Measurements from ENCODE around the gene NEURL1.

DNA sequence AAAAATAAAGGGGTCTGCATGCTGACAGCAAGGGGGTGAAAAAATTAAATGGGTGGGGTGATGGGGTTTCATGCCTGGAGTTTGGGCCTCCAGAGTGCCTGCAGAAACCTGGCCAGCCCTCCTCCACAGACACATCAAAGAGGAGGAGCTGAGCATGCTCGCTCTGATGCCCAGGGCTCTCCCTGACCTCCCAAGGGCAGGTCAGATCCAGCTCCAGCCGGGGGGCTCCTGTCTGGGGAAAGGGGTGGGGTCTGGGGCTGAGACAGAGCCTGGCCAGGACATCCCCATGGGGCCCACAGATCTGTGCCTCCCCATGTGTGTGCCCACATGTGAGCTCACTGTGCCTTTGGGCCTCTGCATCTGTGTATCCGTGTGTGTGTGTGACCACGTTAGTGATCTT lies 33.9 kb upstream of the NEURL1 start:
- TF ChIP-seq, protein P1, sequence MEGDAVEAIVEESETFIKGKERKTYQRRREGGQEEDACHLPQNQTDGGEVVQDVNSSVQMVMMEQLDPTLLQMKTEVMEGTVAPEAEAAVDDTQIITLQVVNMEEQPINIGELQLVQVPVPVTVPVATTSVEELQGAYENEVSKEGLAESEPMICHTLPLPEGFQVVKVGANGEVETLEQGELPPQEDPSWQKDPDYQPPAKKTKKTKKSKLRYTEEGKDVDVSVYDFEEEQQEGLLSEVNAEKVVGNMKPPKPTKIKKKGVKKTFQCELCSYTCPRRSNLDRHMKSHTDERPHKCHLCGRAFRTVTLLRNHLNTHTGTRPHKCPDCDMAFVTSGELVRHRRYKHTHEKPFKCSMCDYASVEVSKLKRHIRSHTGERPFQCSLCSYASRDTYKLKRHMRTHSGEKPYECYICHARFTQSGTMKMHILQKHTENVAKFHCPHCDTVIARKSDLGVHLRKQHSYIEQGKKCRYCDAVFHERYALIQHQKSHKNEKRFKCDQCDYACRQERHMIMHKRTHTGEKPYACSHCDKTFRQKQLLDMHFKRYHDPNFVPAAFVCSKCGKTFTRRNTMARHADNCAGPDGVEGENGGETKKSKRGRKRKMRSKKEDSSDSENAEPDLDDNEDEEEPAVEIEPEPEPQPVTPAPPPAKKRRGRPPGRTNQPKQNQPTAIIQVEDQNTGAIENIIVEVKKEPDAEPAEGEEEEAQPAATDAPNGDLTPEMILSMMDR (conservative IDR thresholded peaks at IDR 0.05; ENCODE audit: low read depth, low read length), result no peak
- no peak for TF ChIP-seq EZH2phosphoT487 (IDR thresholded peaks at IDR 0.05; ENCODE audit: borderline replicate concordance, low read length)

Data from PC-3 (cell line).